HG02981 (cell line): ENCODE measurements around the gene RIT1.

ENCODE experiments used
- ATAC-seq: cut with Tn5 transposase; IDR thresholded peaks from one replicate; pipeline ENCODE4 v1.9.1; 2021; ENCODE audit warnings: mild to moderate bottlenecking, moderate library complexity; ENCODE audit not compliant: unreplicated experiment

Gene RIT1

GRCh38 chr1:155859234-155859829 lies 51.8 kb downstream of the RIT1 start, which contains the start of gene SYT11:
TSS of gene SYT11 (plus strand) at chr1:155859567. CDS start at chr1:155859762, 195 bp downstream.
- ATAC-seq = peak; percentile 53

GRCh38 chr1:155858800-155859233 lies 52.3 kb downstream of the RIT1 start:
- no peak for ATAC-seq

GRCh38 chr1:155856975-155857930 lies 53.9 kb downstream of the RIT1 start, which contains the start of gene GON4L:
TSS of gene GON4L (minus strand) at chr1:155857214. CDS start at chr1:155853780, 3,434 bp downstream.
- ATAC-seq = peak; percentile 44

- no peak for ATAC-seq
Measured at GRCh38 chr1:155856257-155856974, 54.7 kb downstream of the RIT1 start.

GRCh38 chr1:155850345-155850744 lies 60.8 kb downstream of the RIT1 start:
- no peak for ATAC-seq

- no peak for ATAC-seq
Measured at GRCh38 chr1:155847823-155848529, 63.2 kb downstream of the RIT1 start.
